HCT116 (cell line): Measurements from ENCODE around the gene IL6R. TPM values are rescaled to one million over a fixed set of nuclear protein-coding genes. Genes with fewer than 3 reads are reported as not detected.

ENCODE experiments used
- ATAC-seq: fragments of 200-7000 bp; cut with Tn5 transposase; 2 replicates; pipeline ENCODE4 v1.9.1; 2020; ENCODE audit warnings: mild to moderate bottlenecking, moderate library complexity
- BruUV-seq: library from RNA; stranded (reverse); fragments of 400-500 nt; replicated peaks from 2 replicates; lab custom pipeline; 2021; lab: Mats Ljungman, UMichigan
- CTCF ChIA-PET: fragments of 300-600 bp; sonication (Branson Sonifier 250); formaldehyde crosslinking; loops from one replicate; lab custom pipeline; 2021; ENCODE audit warnings: antibody characterized with exemption; lab: Charles Lee
- POLR2A ChIA-PET: fragments of 300-600, 350-600 bp; sonication (Branson Sonifier 250); formaldehyde crosslinking; loops from one replicate; lab custom pipeline; 2021; ENCODE audit warnings: antibody characterized with exemption; lab: Charles Lee
- RAD21 ChIA-PET, 2 experiments: fragments of 300-600 bp; sonication (Branson Sonifier 250); formaldehyde crosslinking; loops; one replicate each; lab custom pipeline; 2023; ENCODE audit warnings: low total read pairs in 2 of 2; ENCODE audit not compliant: uncharacterized antibody in 2 of 2, unreplicated experiment in 2 of 2, low non-redundant PET in 1 of 2; lab: Charles Lee
- DNase-seq: peaks from one replicate; pipeline ENCODE4 v3.0.0-alpha.2; 2010; ENCODE audit warnings: low read depth, low spot score
- H2AFZ ChIP-seq: fragments of 200-600 bp; shearing (Covaris generic), sonication (generic); 2 replicates; pipeline ENCODE4 v1.6.1; 2017; ENCODE audit warnings: low read depth, mixed run types, mixed read lengths, antibody characterized with exemption, low read length; ENCODE audit not compliant: poor library complexity, severe bottlenecking
- H3K27ac ChIP-seq: 2 replicates; pipeline ENCODE4 v1.5.1; 2012; ENCODE audit warnings: low read depth, low read length
- H3K27me3 ChIP-seq: fragments of 200-600 bp; sonication (generic); 2 replicates; pipeline ENCODE4 v1.6.1; 2016; ENCODE audit warnings: mixed run types, low read length, mixed read lengths; ENCODE audit not compliant: insufficient read depth
- H3K36me3 ChIP-seq, 2 experiments: fragments of 200-500 bp in 1 of 2; fragments of 200-600 bp in 1 of 2; sonication (Bioruptor generic) in 1 of 2; sonication (generic) in 1 of 2; 2 replicates each; pipeline versions ENCODE4 v1.5.1 to v1.6.1; 2014 to 2016; ENCODE audit warnings: low read length in 2 of 2, inconsistent platforms in 1 of 2, mixed read lengths in 1 of 2, mixed run types in 1 of 2; ENCODE audit not compliant: insufficient read depth in 2 of 2, control insufficient read depth in 1 of 2
- H3K4me1 ChIP-seq, 2 experiments: fragments of 200-600 bp in 1 of 2; sonication (generic) in 1 of 2; 2 replicates each; pipeline versions ENCODE4 v1.5.1 to v1.6.1; 2012 to 2017; ENCODE audit warnings: low read length in 2 of 2, inconsistent platforms in 1 of 2, mild to moderate bottlenecking in 1 of 2, mixed read lengths in 1 of 2, mixed run types in 1 of 2, moderate library complexity in 1 of 2; ENCODE audit not compliant: insufficient read depth in 2 of 2, control insufficient read depth in 1 of 2
- H3K4me2 ChIP-seq: fragments of 200-600 bp; sonication (generic); 2 replicates; pipeline ENCODE4 v1.6.1; 2017; ENCODE audit warnings: mixed run types, low read length, mixed read lengths
- H3K4me3 ChIP-seq, 2 experiments: fragments of 200-600 bp in 1 of 2; sonication (generic) in 1 of 2; replicated peaks in 1 of 2; 2 replicates each; pipeline ENCODE4 v1.5.1; 2011 to 2016; ENCODE audit warnings: low read length in 2 of 2, control low read depth in 1 of 2, low read depth in 1 of 2, mild to moderate bottlenecking in 1 of 2, mixed read lengths in 1 of 2, mixed run types in 1 of 2
- H3K79me2 ChIP-seq: fragments of 200-600 bp; sonication (generic); 2 replicates; pipeline ENCODE4 v1.6.1; 2017; ENCODE audit warnings: mild to moderate bottlenecking, mixed run types, low read length, moderate library complexity, mixed read lengths; ENCODE audit not compliant: insufficient read depth
- H3K9ac ChIP-seq: fragments of 200-600 bp; sonication (generic); 2 replicates; pipeline ENCODE4 v1.6.1; 2016; ENCODE audit warnings: low read length, mixed read lengths
- H3K9me2 ChIP-seq: fragments of 200-600 bp; sonication (generic), shearing (Covaris generic); 2 replicates; pipeline ENCODE4 v1.6.1; 2017; ENCODE audit warnings: mixed run types, mild to moderate bottlenecking, moderate library complexity; ENCODE audit not compliant: insufficient read depth
- H3K9me3 ChIP-seq, 2 experiments: fragments of 200-500 bp in 1 of 2; fragments of 200-600 bp in 1 of 2; sonication (Bioruptor generic) in 1 of 2; sonication (generic) in 1 of 2; 2 replicates each; pipeline ENCODE4 v1.6.1; 2014 to 2017; ENCODE audit warnings: low read length in 2 of 2, mixed read lengths in 2 of 2, inconsistent platforms in 1 of 2, low read depth in 1 of 2, mild to moderate bottlenecking in 1 of 2, mixed run types in 1 of 2, moderate library complexity in 1 of 2; ENCODE audit not compliant: control insufficient read depth in 1 of 2, insufficient read depth in 1 of 2
- H4K20me1 ChIP-seq: fragments of 200-600 bp; sonication (generic), shearing (Covaris generic); 2 replicates; pipeline ENCODE4 v1.6.1; 2017; ENCODE audit warnings: mixed run types, mild to moderate bottlenecking, moderate library complexity; ENCODE audit not compliant: insufficient read depth
- CEBPB ChIP-seq: IDR thresholded peaks from 2 replicates; pipeline ENCODE4 v1.6.1; 2012; ENCODE audit warnings: low read depth
- EGR1 ChIP-seq: IDR thresholded peaks from 2 replicates; pipeline ENCODE4 v1.6.1; 2012; ENCODE audit warnings: low read depth
- ELF1 ChIP-seq: IDR thresholded peaks from 2 replicates; pipeline ENCODE4 v1.6.1; 2012; ENCODE audit warnings: low read depth, borderline replicate concordance
- FOSL1 ChIP-seq: IDR thresholded peaks from 2 replicates; pipeline ENCODE4 v1.6.1; 2012; ENCODE audit warnings: low read depth
- JUND ChIP-seq: IDR thresholded peaks from 2 replicates; pipeline ENCODE4 v1.6.1; 2012
- POLR2A ChIP-seq: IDR thresholded peaks from 2 replicates; pipeline ENCODE4 v1.7.0; 2011; ENCODE audit warnings: borderline replicate concordance; ENCODE audit not compliant: insufficient read depth, insufficient read length; ENCODE audit errors: extremely low read depth
- POLR2AphosphoS5 ChIP-seq: IDR thresholded peaks from 2 replicates; pipeline ENCODE4 v1.6.1; 2011; ENCODE audit warnings: mild to moderate bottlenecking, low read depth, low read length, moderate library complexity
- SIN3A ChIP-seq: IDR thresholded peaks from 2 replicates; pipeline ENCODE4 v1.6.1; 2012; ENCODE audit warnings: low read depth
- SRF ChIP-seq: IDR thresholded peaks from 2 replicates; pipeline ENCODE4 v1.6.1; 2012; ENCODE audit warnings: low read depth
- YY1 ChIP-seq: IDR thresholded peaks from 2 replicates; pipeline ENCODE4 v1.6.1; 2011; ENCODE audit warnings: low read length, low read depth, moderate library complexity, mild to moderate bottlenecking; ENCODE audit not compliant: insufficient replicate concordance; ENCODE audit errors: extremely low read depth
- intact Hi-C: fragments of 100-400 bp; cut with micrococcal nuclease; formaldehyde crosslinking; loops from 2 replicates; pipeline ENCODE4 v1.10.0; 2022
- total RNA-seq: library from RNA; stranded (reverse); gene quantifications from one replicate; pipeline ENCODE4 v1.2.1, GENCODE V29; 2021; ENCODE audit not compliant: unreplicated experiment
- TF ChIP-seq, protein P1 (sequence below): IDR thresholded peaks from 2 replicates; pipeline ENCODE4 v1.6.1; 2011; ENCODE audit warnings: mild to moderate bottlenecking, low read length, moderate library complexity; ENCODE audit not compliant: insufficient replicate concordance; ENCODE audit errors: extremely low read depth
- TF ChIP-seq, protein P2 (sequence below), 3 experiments: fragments of 200-600 bp in 1 of 3; sonication (generic) in 1 of 3; IDR thresholded peaks in 2 of 3; conservative IDR thresholded peaks in 1 of 3; 2 replicates each; pipeline ENCODE4 v1.5.1; 2012 to 2017; ENCODE audit warnings: low read depth in 2 of 3, low read length in 2 of 3, antibody characterized with exemption in 1 of 3, borderline replicate concordance in 1 of 3, control low read depth in 1 of 3, mild to moderate bottlenecking in 1 of 3, mixed read lengths in 1 of 3, mixed run types in 1 of 3, moderate library complexity in 1 of 3; ENCODE audit not compliant: insufficient read depth in 1 of 3
- TF ChIP-seq, protein P3 (sequence below): IDR thresholded peaks from 2 replicates; pipeline ENCODE4 v1.6.1; 2012
- TF ChIP-seq, protein P4 (sequence below): IDR thresholded peaks from 2 replicates; pipeline ENCODE4 v1.6.1; 2012; ENCODE audit warnings: low read depth

Gene IL6R
- total RNA-seq, 1 experiment from 2014 or later = 6.8 TPM

DNA sequence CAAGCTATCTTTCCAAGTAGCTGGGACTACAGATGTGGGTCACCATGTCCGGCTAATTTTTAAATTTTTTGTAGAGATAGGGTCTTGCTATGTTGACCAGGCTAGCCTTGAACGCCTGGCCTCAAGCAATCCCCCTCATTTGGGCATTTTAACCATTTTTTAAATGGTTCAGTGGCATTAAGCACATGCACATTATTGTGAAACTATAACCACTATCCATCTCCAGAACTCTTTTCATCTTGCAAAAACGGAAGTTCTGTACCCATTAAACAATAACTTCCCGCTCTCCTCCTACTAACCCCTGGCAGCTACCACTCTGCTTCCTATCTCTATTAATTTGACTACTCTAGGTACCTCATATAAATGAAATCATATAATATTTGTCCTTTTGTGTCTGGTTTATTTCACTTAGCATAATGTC, 4.8 kb upstream of the IL6R start:
- Histone ChIP-seq H3K27ac (no peak overlapping the region), H3K9ac (no peak overlapping the region), H3K9me2 (no peaks in the 10 kb centered on the region), H4K20me1 (no peaks in the 10 kb centered on the region), H3K79me2 (no peaks in the 10 kb centered on the region), H2AFZ (no peak overlapping the region), H3K4me1 (peaks cover 5 to 8% of the 10 kb centered on the region in 2 experiments; a peak in 3 of 4 replicates), H3K9me3 (no peaks in the 10 kb centered on the region), H3K4me3 (no peak overlapping the region), H3K36me3 (no peaks in the 10 kb centered on the region), H3K27me3 (no peaks in the 10 kb centered on the region), H3K4me2 (no peak overlapping the region)
- no TSS peak for BruUV-seq
- DNase-seq (no peak), ATAC-seq (no peak)
- intact Hi-C loops = no loop called here
- ChIA-PET CTCF (no interaction called here), RAD21 (no interaction called here), POLR2A (no interaction called here)
- TF ChIP-seq EGR1 (no peak), SRF (no peak), YY1 (no peak), FOSL1 (no peak), JUND (no peak), SIN3A (no peak), POLR2A (no peak), POLR2AphosphoS5 (no peak), CEBPB (no peak), ELF1 (no peak)
- TF ChIP-seq, protein P1, sequence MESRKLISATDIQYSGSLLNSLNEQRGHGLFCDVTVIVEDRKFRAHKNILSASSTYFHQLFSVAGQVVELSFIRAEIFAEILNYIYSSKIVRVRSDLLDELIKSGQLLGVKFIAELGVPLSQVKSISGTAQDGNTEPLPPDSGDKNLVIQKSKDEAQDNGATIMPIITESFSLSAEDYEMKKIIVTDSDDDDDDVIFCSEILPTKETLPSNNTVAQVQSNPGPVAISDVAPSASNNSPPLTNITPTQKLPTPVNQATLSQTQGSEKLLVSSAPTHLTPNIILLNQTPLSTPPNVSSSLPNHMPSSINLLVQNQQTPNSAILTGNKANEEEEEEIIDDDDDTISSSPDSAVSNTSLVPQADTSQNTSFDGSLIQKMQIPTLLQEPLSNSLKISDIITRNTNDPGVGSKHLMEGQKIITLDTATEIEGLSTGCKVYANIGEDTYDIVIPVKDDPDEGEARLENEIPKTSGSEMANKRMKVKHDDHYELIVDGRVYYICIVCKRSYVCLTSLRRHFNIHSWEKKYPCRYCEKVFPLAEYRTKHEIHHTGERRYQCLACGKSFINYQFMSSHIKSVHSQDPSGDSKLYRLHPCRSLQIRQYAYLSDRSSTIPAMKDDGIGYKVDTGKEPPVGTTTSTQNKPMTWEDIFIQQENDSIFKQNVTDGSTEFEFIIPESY = no peak
- TF ChIP-seq, protein P2, sequence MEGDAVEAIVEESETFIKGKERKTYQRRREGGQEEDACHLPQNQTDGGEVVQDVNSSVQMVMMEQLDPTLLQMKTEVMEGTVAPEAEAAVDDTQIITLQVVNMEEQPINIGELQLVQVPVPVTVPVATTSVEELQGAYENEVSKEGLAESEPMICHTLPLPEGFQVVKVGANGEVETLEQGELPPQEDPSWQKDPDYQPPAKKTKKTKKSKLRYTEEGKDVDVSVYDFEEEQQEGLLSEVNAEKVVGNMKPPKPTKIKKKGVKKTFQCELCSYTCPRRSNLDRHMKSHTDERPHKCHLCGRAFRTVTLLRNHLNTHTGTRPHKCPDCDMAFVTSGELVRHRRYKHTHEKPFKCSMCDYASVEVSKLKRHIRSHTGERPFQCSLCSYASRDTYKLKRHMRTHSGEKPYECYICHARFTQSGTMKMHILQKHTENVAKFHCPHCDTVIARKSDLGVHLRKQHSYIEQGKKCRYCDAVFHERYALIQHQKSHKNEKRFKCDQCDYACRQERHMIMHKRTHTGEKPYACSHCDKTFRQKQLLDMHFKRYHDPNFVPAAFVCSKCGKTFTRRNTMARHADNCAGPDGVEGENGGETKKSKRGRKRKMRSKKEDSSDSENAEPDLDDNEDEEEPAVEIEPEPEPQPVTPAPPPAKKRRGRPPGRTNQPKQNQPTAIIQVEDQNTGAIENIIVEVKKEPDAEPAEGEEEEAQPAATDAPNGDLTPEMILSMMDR (IDR thresholded peaks at IDR 0.05 in 2 of 3, conservative IDR thresholded peaks at IDR 0.05 in 1 of 3; ENCODE audit: borderline replicate concordance in 1 of 3, insufficient read depth in 1 of 3, low read depth in 2 of 3, low read length in 2 of 3) = no peak
- TF ChIP-seq, protein P3, sequence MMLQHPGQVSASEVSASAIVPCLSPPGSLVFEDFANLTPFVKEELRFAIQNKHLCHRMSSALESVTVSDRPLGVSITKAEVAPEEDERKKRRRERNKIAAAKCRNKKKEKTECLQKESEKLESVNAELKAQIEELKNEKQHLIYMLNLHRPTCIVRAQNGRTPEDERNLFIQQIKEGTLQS = no peak
- TF ChIP-seq, protein P4, sequence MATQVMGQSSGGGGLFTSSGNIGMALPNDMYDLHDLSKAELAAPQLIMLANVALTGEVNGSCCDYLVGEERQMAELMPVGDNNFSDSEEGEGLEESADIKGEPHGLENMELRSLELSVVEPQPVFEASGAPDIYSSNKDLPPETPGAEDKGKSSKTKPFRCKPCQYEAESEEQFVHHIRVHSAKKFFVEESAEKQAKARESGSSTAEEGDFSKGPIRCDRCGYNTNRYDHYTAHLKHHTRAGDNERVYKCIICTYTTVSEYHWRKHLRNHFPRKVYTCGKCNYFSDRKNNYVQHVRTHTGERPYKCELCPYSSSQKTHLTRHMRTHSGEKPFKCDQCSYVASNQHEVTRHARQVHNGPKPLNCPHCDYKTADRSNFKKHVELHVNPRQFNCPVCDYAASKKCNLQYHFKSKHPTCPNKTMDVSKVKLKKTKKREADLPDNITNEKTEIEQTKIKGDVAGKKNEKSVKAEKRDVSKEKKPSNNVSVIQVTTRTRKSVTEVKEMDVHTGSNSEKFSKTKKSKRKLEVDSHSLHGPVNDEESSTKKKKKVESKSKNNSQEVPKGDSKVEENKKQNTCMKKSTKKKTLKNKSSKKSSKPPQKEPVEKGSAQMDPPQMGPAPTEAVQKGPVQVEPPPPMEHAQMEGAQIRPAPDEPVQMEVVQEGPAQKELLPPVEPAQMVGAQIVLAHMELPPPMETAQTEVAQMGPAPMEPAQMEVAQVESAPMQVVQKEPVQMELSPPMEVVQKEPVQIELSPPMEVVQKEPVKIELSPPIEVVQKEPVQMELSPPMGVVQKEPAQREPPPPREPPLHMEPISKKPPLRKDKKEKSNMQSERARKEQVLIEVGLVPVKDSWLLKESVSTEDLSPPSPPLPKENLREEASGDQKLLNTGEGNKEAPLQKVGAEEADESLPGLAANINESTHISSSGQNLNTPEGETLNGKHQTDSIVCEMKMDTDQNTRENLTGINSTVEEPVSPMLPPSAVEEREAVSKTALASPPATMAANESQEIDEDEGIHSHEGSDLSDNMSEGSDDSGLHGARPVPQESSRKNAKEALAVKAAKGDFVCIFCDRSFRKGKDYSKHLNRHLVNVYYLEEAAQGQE = no peak
